Thoracic aorta (tissue), 2 donors: Measurements from ENCODE around the gene ESF1. TPM values are rescaled to one million over a fixed set of nuclear protein-coding genes. Genes with fewer than 3 reads are reported as not detected.

ENCODE experiments used
- ATAC-seq: fragments of 150-250 bp; one replicate; pipeline ENCODE4 v1.8.0; 2017; ENCODE audit warnings: low read depth; ENCODE audit not compliant: insufficient number of reproducible peaks, low FRiP score
- DNase-seq: peaks from one replicate; pipeline ENCODE4 v3.0.0-alpha.2; 2020; ENCODE audit warnings: low spot score
- H3K27ac ChIP-seq, 2 donors: fragments of 200-600 bp; sonication (generic); 1 replicate in 1 of 2; 2 replicates in 1 of 2; pipeline ENCODE4 v1.5.1; 2016; ENCODE audit warnings: mild to moderate bottlenecking in 2 of 2, moderate library complexity in 2 of 2
- H3K27me3 ChIP-seq: fragments of 200-600 bp; sonication (generic); replicated peaks from 2 replicates; pipeline ENCODE4 v1.6.0; 2016; ENCODE audit warnings: mild to moderate bottlenecking; ENCODE audit not compliant: insufficient read depth
- H3K36me3 ChIP-seq: fragments of 200-600 bp; sonication (generic); one replicate; pipeline ENCODE4 v1.5.1; 2016
- H3K4me1 ChIP-seq, 2 donors: fragments of 200-600 bp; sonication (generic); 1 replicate in 1 of 2; 2 replicates in 1 of 2; pipeline versions ENCODE4 v1.5.1 to v1.6.0; 2016; ENCODE audit warnings: low read depth in 2 of 2, mild to moderate bottlenecking in 1 of 2; ENCODE audit not compliant: control insufficient read depth in 1 of 2
- H3K4me3 ChIP-seq: fragments of 200-600 bp; sonication (generic); 2 replicates; pipeline ENCODE4 v1.5.1; 2016; ENCODE audit warnings: mild to moderate bottlenecking
- H3K9me3 ChIP-seq: fragments of 200-600 bp; sonication (generic); 2 replicates; pipeline ENCODE4 v1.5.1; 2016
- total RNA-seq, 2 donors: library from RNA; depleted of rRNA; stranded (reverse); fragments of >200 nt; gene quantifications; one replicate each; pipeline versions ENCODE4 v1.1.0 to v1.2.3, GENCODE V29; 2016
- TF ChIP-seq, protein P1 (sequence below): fragments of 200-600 bp; sonication (generic); IDR thresholded peaks from one replicate; pipeline ENCODE4 v1.5.1; 2019; ENCODE audit warnings: antibody characterized with exemption

ESF1 gene
- total RNA-seq, 2 donors from 2014 or later: 9.2 to 22.8 TPM

DNA sequence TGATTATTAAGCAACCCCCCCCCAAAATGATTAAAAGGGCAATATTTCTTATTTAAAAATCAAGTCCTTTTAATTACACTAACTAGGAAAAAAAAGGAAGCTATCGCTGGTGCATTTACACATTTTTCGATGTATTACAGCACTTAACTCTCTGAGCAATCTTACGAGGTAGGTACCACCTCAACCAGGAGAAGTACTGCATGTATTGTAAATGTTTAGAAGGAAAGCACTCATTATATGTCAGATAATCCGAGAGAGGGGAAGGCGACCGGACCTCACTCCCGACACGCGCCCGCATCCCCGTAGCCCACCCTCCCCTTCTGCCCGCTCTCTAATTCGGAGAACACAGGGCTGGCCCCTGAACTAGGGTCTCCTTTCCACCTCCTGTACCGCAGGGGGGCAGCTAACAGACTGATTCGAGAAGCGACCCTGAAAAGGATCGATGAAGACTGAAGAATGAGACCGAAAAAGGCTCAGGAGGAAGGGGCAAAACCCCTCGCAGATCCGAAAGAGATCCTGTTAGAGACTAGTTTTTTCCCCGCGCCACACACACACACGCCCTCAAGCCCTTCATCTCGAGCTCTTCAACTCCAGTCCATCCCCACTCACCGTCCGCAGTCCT, 337 bp downstream of the ESF1 start:
- TF ChIP-seq, protein P1, sequence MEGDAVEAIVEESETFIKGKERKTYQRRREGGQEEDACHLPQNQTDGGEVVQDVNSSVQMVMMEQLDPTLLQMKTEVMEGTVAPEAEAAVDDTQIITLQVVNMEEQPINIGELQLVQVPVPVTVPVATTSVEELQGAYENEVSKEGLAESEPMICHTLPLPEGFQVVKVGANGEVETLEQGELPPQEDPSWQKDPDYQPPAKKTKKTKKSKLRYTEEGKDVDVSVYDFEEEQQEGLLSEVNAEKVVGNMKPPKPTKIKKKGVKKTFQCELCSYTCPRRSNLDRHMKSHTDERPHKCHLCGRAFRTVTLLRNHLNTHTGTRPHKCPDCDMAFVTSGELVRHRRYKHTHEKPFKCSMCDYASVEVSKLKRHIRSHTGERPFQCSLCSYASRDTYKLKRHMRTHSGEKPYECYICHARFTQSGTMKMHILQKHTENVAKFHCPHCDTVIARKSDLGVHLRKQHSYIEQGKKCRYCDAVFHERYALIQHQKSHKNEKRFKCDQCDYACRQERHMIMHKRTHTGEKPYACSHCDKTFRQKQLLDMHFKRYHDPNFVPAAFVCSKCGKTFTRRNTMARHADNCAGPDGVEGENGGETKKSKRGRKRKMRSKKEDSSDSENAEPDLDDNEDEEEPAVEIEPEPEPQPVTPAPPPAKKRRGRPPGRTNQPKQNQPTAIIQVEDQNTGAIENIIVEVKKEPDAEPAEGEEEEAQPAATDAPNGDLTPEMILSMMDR: no peak
- Histone ChIP-seq H3K27ac (peak overlapping the region; percentile 60 to 85), H3K27me3 (no peaks in the 10 kb centered on the region), H3K4me3 (peak overlapping the region; percentile 82), H3K9me3 (no peaks in the 10 kb centered on the region), H3K4me1 (peaks cover 21 to 24% of the 10 kb centered on the region in 2 donors), H3K36me3 (peaks cover 8% of the 10 kb centered on the region)
- ATAC-seq (no peak), DNase-seq (no peak)

DNA sequence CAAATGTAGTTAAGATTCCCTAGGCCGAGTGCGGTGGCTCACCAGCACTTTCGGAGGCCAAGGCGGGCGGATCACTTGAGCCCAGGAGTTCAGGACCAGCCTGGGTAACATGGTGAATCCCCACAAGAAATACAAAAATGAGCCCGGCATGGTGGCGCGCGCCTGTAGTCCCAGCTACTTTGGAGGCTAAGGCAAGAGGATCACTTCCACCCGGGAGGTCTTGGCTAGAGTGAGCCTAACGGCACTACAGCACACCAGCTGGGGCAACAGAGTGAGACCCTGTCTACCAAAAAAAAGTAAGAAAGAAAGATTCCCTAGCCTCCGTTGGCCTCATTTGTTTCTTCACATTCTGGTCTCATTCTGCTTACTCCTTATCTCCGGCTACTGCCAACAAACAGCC, 1.2 kb downstream of the ESF1 start:
- no peak for ATAC-seq
- H3K27ac ChIP-seq: no peak overlapping the region
- H3K9me3 ChIP-seq: no peaks in the 10 kb centered on the region
- H3K36me3 ChIP-seq: peaks cover 8% of the 10 kb centered on the region
- H3K4me1 ChIP-seq: peaks cover 21 to 24% of the 10 kb centered on the region in 2 donors
- H3K4me3 ChIP-seq: peak overlapping the region; percentile 82
- TF ChIP-seq, protein P1: no peak
- DNase-seq: no peak
- no peaks in the 10 kb centered on the region for H3K27me3 ChIP-seq

- TF ChIP-seq, protein P1: no peak
- Histone ChIP-seq H3K27me3 (no peaks in the 10 kb centered on the region), H3K9me3 (no peaks in the 10 kb centered on the region), H3K4me3 (no peak overlapping the region), H3K27ac (no peak overlapping the region), H3K4me1 (peaks cover 6 to 10% of the 10 kb centered on the region in 2 donors), H3K36me3 (peaks cover 22% of the 10 kb centered on the region)
- ATAC-seq: no peak
- no peak for DNase-seq
These were observed 5.9 kb downstream of the ESF1 start for GRCh38 chr20:13778827-13779226.

GRCh38 chr20:13777171-13777601, 7.5 kb downstream of the ESF1 start:
- TF ChIP-seq, protein P1: no peak
- Histone ChIP-seq H3K36me3 (peaks cover 22% of the 10 kb centered on the region), H3K27me3 (no peaks in the 10 kb centered on the region), H3K9me3 (no peaks in the 10 kb centered on the region), H3K4me3 (no peak overlapping the region), H3K27ac (no peak overlapping the region), H3K4me1 (peaks cover 0 to 4% of the 10 kb centered on the region in 2 donors)
- no peak for ATAC-seq
- no peak for DNase-seq

DNA sequence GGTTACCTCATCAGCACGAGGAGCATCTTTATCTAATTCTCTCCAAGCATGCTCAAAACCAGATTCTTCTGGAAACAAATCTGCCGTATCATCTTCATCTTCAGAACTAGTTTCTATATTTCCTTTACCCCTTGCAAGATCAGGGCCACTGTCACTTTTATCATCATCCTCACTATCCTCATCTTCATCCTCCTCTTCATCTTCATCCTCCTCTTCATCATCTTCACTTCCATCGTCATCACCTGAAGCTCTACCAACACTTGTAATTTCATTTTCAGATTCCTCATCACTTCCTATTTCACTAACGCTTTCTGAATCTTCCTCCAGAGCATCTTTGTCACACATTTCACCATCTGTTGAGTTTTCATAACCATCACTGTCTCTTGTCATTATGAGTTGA, 8.9 kb downstream of the ESF1 start:
- peaks cover 0 to 4% of the 10 kb centered on the region in 2 donors for H3K4me1 ChIP-seq
- ATAC-seq (no peak), DNase-seq (no peak)
- no peak overlapping the region for H3K4me3 ChIP-seq
- no peaks in the 10 kb centered on the region for H3K9me3 ChIP-seq
- peaks cover 20% of the 10 kb centered on the region for H3K36me3 ChIP-seq
- no peaks in the 10 kb centered on the region for H3K27me3 ChIP-seq
- H3K27ac ChIP-seq: no peak overlapping the region
- TF ChIP-seq, protein P1: no peak
